Measurements from ENCODE around the gene KATNAL2. TPM values are rescaled to one million over a fixed set of nuclear protein-coding genes. Genes with fewer than 3 reads are reported as not detected.
A peak's percentile ranks its signal among the peaks of the same experiment; 100 is the strongest.

Gene KATNAL2
- polyA plus RNA-seq, 3 donors = 0.35 to 0.36 TPM; not detected in 1

DNA sequence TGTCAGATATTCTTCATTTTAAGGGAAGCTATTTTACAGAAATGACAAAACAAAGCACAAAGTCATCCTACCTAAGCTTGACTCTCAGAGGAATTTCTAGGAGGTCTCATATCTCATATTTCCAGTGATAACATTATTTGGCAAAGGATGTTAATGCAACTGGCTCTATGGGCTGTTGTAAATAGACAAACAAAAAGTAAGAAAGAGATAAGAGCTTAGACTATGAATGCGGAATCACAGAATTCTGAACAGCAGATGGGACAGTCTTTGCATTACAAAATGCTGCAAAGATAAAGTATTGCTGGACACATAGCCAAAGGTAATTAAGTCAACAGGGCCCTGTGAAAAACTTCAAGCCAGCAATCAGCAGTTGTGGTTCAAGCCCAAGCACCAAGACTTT, 24.0 kb upstream of the KATNAL2 start:
- WGBS (ENCODE audit: insufficient coverage) = 100% methylated on average over 1 of the region's 1 CpG
- Mint-ChIP-seq H3K4me1 (peaks cover 2% of the 10 kb centered on the region), H3K27ac (peak overlapping the region in 1 of 7 donors; percentile 18), H3K27me3 (ENCODE audit: low read depth in 3 of 3) (no peaks in the 10 kb centered on the region), H3K9me3 (peaks cover 10 to 21% (median 18%) of the 10 kb centered on the region in 7 donors), H3K36me3 (peaks cover 27 to 30% of the 10 kb centered on the region in 2 donors), H3K4me3 (no peak overlapping the region)
- Histone ChIP-seq H3K9me3 (replicated peaks in 1 of 2; ENCODE audit: control insufficient read depth in 1 of 2, insufficient read depth in 1 of 2, low read length in 2 of 2) (peaks cover 10 to 14% of the 10 kb centered on the region in 2 donors), H4K20me1 (ENCODE audit: insufficient read depth, low read length) (no peaks in the 10 kb centered on the region), H3K9ac (ENCODE audit: insufficient read depth, low read length, poor library complexity, severe bottlenecking) (no peak overlapping the region), H3K27ac (ENCODE audit: low read depth in 1 of 2, low read length in 2 of 2) (no peak overlapping the region), H3K4me3 (replicated peaks in 1 of 3; ENCODE audit: low read depth in 2 of 3, low read length in 3 of 3) (no peak overlapping the region), H3K36me3 (replicated peaks in 1 of 2; ENCODE audit: control insufficient read depth in 1 of 2, insufficient read depth in 2 of 2, low read length in 2 of 2) (peaks cover 19 to 25% of the 10 kb centered on the region in 2 donors), H3K4me2 (replicated peaks; ENCODE audit: extremely low read depth, low read length, poor library complexity, severe bottlenecking) (no peak overlapping the region), H3K4me1 (ENCODE audit: control insufficient read depth in 1 of 2, insufficient read depth in 2 of 2, low read length in 2 of 2) (no peaks in the 10 kb centered on the region), H3K27me3 (ENCODE audit: control insufficient read depth in 2 of 2, insufficient read depth in 2 of 2, low read length in 2 of 2) (no peaks in the 10 kb centered on the region), H3K79me2 (ENCODE audit: insufficient read depth, low read length) (peaks cover 3% of the 10 kb centered on the region), H2AFZ (ENCODE audit: insufficient read depth, low read depth, low read length, poor library complexity, severe bottlenecking) (no peak overlapping the region)
- DNase-seq = no peak
- intact Hi-C loops (cut with micrococcal nuclease) = no loop called here
- TF ChIP-seq, protein P1, sequence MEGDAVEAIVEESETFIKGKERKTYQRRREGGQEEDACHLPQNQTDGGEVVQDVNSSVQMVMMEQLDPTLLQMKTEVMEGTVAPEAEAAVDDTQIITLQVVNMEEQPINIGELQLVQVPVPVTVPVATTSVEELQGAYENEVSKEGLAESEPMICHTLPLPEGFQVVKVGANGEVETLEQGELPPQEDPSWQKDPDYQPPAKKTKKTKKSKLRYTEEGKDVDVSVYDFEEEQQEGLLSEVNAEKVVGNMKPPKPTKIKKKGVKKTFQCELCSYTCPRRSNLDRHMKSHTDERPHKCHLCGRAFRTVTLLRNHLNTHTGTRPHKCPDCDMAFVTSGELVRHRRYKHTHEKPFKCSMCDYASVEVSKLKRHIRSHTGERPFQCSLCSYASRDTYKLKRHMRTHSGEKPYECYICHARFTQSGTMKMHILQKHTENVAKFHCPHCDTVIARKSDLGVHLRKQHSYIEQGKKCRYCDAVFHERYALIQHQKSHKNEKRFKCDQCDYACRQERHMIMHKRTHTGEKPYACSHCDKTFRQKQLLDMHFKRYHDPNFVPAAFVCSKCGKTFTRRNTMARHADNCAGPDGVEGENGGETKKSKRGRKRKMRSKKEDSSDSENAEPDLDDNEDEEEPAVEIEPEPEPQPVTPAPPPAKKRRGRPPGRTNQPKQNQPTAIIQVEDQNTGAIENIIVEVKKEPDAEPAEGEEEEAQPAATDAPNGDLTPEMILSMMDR (IDR thresholded peaks at IDR 0.05) = no peak

DNA sequence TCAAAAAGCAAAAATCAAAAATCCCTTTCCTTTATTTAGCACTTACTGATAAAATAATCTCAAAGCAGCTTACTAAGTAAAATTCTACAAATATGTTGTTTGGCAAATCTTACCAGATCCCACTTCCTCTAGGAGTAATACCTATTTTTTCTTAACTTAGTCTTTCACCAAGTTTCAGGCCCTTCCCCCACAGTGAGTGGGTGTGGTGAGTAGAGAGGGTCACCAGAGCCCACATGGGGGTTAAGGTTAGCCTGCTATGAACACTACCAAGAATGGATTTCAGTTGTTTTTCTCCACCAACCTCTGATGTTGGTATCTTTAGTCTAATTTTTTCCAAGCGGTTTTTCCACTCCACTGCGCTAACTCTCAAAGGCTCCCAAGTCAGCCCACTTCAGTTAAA, 23.3 kb upstream of the KATNAL2 start:
- intact Hi-C loops (cut with micrococcal nuclease) = no loop called here
- Histone ChIP-seq H3K27ac (ENCODE audit: low read depth in 1 of 2, low read length in 2 of 2) (no peak overlapping the region), H3K4me1 (ENCODE audit: control insufficient read depth in 1 of 2, insufficient read depth in 2 of 2, low read length in 2 of 2) (no peaks in the 10 kb centered on the region), H3K36me3 (replicated peaks in 1 of 2; ENCODE audit: control insufficient read depth in 1 of 2, insufficient read depth in 2 of 2, low read length in 2 of 2) (peaks cover 13 to 17% of the 10 kb centered on the region in 2 donors), H3K9ac (ENCODE audit: insufficient read depth, low read length, poor library complexity, severe bottlenecking) (no peak overlapping the region), H3K9me3 (replicated peaks in 1 of 2; ENCODE audit: control insufficient read depth in 1 of 2, insufficient read depth in 1 of 2, low read length in 2 of 2) (peaks cover 5 to 7% of the 10 kb centered on the region in 2 donors), H3K4me3 (replicated peaks in 1 of 3; ENCODE audit: low read depth in 2 of 3, low read length in 3 of 3) (no peak overlapping the region), H2AFZ (ENCODE audit: insufficient read depth, low read depth, low read length, poor library complexity, severe bottlenecking) (no peak overlapping the region), H3K27me3 (ENCODE audit: control insufficient read depth in 2 of 2, insufficient read depth in 2 of 2, low read length in 2 of 2) (no peaks in the 10 kb centered on the region), H3K4me2 (replicated peaks; ENCODE audit: extremely low read depth, low read length, poor library complexity, severe bottlenecking) (no peak overlapping the region), H3K79me2 (ENCODE audit: insufficient read depth, low read length) (no peaks in the 10 kb centered on the region), H4K20me1 (ENCODE audit: insufficient read depth, low read length) (no peaks in the 10 kb centered on the region)
- Mint-ChIP-seq H3K4me1 (peaks cover 2% of the 10 kb centered on the region), H3K27me3 (ENCODE audit: low read depth in 3 of 3) (no peaks in the 10 kb centered on the region), H3K4me3 (no peak overlapping the region), H3K36me3 (peaks cover 19 to 27% of the 10 kb centered on the region in 2 donors), H3K27ac (no peak overlapping the region), H3K9me3 (peaks cover 4 to 16% (median 11%) of the 10 kb centered on the region in 7 donors)
- WGBS (ENCODE audit: insufficient coverage) = no CpG with 5 or more reads among the region's 2 CpGs
- DNase-seq = no peak
- TF ChIP-seq, protein P1 (IDR thresholded peaks at IDR 0.05) = no peak
